ENCODE data around the gene RGS3.

DNA sequence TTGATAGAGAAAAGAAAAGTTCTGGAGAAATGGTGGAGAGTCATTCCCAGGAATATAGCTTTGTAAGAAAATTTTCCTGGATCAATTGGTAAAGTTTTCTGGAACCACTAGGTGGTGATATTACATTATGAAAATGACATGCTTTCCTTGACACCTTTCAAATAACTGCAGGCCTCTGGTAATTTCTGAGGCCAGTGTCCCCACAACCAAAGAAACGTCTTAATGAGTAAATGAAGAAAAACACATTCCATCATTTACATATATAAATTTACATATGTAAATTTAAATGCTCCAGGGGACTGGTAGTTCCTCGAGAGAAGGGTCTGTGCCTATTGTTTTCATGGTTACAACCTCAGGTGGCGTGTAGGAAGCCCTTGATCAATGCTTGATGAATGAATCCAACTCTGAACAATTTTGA lies 17.2 kb upstream of the RGS3 start:
- TF ChIP-seq, protein P1, sequence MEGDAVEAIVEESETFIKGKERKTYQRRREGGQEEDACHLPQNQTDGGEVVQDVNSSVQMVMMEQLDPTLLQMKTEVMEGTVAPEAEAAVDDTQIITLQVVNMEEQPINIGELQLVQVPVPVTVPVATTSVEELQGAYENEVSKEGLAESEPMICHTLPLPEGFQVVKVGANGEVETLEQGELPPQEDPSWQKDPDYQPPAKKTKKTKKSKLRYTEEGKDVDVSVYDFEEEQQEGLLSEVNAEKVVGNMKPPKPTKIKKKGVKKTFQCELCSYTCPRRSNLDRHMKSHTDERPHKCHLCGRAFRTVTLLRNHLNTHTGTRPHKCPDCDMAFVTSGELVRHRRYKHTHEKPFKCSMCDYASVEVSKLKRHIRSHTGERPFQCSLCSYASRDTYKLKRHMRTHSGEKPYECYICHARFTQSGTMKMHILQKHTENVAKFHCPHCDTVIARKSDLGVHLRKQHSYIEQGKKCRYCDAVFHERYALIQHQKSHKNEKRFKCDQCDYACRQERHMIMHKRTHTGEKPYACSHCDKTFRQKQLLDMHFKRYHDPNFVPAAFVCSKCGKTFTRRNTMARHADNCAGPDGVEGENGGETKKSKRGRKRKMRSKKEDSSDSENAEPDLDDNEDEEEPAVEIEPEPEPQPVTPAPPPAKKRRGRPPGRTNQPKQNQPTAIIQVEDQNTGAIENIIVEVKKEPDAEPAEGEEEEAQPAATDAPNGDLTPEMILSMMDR (conservative IDR thresholded peaks at IDR 0.05 in 1 of 2, IDR thresholded peaks at IDR 0.05 in 1 of 2; ENCODE audit: extremely low read depth in 1 of 2, insufficient read depth in 1 of 2, low read depth in 1 of 2, low read length in 2 of 2): peak; percentile 34 to 55
- no peak for TF ChIP-seq EZH2 (IDR thresholded peaks at IDR 0.05; ENCODE audit: borderline replicate concordance, low read length)
